ENCODE measurements around the gene HHAT.

Gene HHAT

DNA sequence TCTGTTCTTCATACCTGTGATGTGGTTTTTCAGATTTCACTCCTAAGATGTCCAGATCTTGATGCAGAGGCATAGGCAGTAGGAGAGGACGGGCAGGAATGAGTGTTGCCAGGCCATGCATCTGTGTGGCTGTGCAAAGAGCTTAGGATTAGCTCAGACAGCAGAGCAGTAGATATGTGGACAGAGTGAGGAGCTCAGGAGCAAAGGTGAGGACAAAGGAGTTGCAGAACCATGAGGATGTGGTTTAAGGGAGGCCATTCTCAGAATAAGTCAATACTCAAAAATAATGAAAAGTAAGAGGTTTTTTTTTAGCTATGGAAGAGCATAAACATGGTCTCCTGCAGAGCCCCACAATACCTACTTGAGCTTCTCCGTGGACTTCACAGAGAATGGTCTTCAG is 158.3 kb downstream of the HHAT start:
- no peak for DNase-seq (ENCODE audit: low read depth)

DNA sequence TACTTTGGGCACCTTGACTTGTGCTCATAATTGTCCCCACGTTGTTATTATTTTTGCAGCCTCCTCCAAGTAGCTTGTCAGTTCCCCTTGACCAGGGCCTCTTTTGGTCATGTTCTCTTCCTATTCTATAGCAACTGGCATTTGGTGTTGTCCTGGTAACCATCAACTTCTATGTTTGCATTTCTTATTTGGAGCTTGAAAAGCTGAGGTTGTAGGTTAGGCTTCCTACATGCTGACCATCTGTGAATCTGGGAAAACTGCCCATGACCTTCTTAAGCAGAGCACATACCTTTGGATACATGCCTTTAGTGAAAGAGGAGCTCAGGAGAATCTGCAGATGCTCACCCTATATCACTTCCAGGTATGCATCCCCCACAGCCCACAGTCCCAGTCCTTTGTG is 160.8 kb downstream of the HHAT start:
- DNase-seq (ENCODE audit: low read depth) = no peak

DNA sequence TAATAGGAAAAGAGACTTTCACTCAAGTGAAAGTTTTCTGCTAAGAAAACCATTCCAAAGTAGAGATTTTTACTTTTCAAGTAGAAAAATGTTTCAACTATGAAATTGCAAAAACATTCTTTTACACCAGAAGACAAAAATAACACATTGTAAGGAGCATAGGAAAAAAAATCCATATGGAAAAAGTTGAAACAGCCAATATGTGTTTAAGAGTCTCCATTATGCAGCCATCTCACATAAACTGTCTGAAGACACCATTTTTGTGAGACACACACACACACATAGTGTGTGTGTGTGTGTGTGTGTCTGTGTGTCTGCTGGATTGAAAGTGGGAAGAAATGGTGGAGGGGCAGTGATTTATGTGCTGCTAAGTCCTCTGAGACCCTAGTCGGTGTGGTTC is 162.1 kb downstream of the HHAT start:
- no peak for DNase-seq (ENCODE audit: low read depth)

DNA sequence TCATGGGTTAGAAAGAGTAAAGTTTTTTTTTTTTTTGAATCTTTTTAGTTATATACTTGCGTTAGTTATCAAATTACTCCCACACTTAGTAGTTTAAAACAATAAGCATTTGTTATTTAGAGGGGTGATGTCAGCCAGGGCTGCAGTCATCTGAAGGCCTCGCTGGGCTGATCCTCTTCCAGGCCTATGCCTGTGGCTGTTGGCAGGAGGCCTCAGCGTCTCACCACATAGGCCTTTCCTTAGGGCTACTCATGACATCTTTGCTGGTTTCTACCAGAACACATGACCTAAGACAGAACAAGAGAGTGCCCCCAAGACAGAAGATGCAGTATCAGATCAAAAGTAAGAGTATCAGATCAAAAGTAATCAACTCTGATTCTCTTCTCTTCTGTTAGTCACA is 167.4 kb downstream of the HHAT start:
- no peak for DNase-seq (ENCODE audit: low read depth)

DNA sequence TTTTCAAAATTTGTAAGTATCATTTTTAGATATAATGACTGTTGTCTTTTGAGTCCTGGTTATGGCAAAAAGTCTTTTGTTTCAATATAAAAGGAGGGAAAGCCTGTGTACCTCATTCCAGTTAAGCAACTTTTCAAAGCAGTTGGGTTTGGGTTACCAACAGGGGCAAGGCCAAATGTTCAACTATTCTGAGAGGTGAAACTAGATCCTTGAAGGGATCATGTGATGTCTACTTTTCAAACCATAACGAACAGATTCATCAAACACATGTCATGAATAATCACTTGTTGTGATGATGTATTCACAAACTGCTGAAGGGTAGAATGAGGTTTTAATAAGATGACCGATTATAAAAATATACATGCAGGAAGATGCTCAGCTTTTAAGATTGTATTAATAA is 171.3 kb downstream of the HHAT start:
- no peak for DNase-seq (ENCODE audit: low read depth)

DNA sequence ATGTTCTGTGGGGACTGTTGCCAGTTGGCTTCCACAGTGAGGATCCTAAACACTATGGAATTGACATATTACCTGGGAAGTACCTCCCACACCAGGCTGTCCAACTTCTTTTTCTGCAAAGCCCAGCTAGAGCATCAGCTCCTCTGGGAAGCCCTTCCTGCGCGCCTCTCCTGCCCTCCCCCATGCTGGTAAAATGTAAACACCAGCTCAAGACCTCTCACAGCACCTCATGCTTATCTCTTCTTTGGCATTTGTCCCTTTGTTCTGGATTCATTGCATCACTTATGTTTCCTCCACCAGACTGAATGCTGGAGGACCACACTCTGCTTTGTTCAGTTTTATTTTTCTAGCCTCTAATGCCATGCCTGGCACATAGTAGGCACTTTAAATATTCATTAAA is 172.1 kb downstream of the HHAT start:
- no peak for DNase-seq (ENCODE audit: low read depth)

DNA sequence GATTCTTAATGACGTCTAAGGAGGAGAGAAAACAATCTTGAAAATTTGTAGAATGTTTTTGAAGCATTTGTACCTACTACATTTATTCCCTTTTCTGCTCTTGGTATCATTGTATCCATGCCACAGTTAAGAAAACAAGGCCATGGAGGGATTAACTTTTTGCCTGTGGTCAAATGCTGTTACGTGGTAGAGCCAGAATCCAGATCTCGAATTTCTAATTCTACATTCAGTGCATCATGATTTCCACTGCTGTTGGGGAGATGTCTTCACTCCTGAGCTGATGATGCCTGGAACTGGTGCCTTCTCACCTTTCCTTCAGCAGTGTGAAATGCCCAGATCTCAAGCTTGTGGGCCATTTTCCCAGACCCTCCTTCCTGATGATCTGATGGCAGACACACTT is 175.6 kb downstream of the HHAT start:
- DNase-seq (ENCODE audit: low read depth) = no peak

DNA sequence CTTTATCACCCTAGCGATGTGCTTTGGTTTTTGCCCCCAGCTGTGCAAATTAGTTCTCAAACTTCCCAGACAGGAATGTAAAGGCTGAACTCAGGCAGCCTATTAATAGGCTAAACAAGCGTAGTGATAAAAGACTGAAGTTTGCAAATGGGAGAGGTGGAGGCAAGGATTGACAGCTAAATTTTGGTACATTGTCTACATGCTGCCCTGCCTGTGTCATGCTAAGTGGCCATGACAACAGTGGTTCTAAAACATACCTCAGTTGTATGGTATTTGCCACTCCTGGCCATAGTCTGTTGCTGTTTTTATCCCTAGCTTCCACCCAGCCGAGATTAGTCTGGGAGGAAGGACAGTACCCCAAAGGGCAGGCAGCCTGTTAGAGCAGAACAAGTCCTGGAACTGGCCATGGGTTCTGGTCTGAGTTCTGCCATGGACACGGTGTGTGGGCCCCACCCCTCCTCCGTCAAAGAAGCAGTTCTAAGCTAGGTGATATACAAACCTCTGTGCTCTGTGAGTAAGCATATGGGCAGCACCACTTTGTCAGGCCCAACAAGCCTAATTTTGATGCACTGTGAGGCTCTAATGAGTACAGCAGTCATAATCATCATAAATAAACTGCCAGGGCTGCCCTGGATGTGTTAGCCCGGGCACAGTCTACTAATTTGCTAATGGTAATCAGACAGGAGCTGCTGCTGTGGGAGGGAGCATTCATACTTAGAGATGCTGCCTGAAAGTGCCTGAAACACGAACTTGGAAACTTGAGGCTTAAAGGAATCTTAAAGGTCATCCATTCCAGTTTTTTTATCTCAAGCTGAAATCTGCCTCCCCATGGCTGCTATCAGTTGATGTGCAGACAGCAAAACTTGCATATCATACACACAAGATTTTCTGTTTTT is 177.1 kb downstream of the HHAT start:
- no peak for DNase-seq (ENCODE audit: low read depth)

DNA sequence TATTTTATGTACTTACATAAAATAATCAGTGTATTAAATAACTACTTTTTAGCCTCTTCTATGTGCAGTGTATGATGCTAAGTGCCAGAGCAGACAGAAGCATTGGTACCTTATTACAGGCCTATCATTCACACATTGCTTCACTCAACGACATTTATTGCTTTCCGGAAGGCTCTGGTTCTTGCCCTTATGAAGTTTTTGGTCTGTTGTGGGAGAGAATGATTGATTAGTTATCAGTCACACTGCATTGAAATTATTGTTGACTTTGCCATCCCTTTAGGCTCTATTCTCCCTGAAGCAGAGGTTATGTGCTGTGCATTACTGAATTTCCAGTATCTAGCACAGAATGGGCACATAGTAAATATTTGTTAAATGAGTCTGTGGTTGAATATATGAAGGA is 178.0 kb downstream of the HHAT start:
- DNase-seq (ENCODE audit: low read depth) = no peak

DNA sequence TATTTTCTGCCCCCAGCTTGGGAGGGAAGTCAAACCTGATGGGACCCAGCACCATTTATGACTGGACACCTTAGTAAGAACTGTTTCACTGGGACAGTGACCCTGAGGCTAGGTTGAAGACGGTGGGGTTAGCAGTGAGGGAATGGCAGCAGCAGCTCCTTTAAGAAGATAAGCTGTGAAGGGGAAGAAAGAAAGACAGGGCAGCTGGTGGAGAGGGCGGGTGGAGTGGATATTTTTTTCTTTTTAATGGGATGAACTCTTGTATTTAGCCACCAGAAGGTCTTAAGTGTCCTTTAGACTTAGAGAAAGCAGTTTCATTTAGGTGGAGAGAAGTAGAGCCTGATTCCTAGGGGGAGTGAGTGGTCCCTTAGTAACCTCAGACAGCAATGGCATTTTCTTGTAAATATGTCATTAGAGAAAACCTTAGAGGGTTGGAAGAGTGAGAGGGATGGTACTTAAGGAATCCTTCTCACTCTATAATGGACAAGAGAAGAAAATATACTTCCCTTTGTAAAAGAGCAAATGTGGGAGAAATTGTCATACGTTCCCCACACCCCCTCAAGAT is 187.5 kb downstream of the HHAT start:
- DNase-seq (ENCODE audit: low read depth) = no peak

DNA sequence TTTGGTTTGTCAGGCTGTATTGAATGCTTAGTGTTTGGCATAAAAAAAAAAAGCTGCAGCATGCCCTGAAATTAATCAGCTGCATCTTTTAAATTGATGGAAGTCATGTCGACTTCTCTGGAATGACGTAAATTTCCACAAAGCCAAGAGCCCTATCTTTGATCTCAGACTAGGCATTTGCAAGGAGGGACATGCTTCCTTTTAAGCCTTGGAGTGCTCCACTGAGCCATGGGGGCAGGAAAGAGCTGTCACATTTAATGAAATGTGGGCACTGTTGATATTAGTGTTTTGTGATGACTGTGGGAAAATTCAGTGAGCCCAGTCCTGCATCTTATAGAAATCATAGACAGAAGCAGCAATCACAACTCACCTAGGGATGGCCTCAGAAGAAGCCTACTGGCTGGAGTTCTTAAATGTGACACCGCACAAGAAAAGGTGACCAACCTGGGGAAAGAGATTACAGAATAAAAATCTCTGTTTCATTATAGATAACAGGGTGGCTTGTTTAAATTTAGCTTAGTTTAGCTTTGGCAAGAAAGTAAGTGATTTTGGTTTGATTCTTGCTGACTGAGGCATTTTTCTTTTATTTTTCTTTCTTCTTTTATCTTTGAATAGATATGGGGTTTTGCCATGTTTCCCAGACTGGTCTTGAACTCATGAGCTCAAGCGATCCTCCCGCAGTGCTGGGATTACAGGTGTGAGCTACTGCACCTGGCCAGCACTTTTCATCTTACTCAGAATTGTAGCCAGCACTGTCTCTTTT is 188.2 kb downstream of the HHAT start:
- DNase-seq (ENCODE audit: low read depth) = no peak

DNA sequence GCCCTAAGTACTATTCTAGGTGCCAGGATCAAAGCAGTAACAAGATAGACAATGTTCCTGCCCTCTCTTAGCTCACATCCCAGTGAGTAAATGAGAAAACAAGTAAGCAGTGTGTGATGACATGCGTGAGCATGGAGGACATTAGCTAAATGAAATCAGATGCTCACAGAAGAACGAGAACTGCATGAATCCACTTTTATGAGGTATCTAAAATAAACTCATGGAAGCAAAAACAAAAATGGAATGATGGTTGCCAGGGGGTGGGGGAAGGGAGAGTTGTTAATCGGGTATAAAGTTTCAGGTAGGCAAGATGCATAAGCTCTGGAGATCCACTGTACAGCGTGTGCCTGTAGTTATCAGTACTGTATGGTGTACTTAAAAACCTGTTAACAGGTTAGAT is 195.1 kb downstream of the HHAT start:
- no peak for DNase-seq (ENCODE audit: low read depth)

DNA sequence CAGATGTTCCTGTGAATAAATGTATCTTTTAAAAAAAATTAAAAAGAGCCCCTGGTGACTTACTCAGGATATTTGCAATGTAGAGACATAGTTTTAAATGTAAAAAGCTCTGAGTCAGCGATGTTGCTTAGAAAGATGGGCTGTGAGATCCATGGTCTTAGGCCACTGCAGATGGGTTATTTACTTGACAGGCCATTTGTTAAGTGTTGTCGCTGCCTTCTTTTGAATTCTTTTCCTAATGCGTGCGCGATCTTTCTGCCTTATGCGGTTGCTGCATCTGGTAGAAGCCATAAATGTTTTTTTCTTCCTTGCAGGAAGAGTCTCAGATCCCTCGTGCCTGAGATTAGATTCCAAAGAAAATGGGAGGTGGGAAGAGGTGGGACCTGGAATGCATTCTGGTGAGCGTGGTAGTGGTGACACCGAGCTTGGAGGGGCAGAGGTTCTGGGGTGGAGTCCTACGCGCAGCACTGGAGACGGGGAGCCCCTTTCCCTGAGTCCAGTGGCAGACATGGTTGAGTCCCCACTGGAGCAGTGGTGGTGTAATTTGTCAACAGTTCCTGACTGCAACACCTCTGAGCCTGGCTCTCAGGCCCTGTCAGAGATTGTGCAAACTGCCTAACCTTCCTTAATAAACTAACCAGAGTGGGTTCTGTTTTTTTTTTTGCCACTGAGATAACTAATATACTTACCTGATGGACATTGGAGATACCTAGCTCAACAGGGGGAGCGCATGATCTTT is 197.2 kb downstream of the HHAT start:
- no peak for DNase-seq (ENCODE audit: low read depth)

DNA sequence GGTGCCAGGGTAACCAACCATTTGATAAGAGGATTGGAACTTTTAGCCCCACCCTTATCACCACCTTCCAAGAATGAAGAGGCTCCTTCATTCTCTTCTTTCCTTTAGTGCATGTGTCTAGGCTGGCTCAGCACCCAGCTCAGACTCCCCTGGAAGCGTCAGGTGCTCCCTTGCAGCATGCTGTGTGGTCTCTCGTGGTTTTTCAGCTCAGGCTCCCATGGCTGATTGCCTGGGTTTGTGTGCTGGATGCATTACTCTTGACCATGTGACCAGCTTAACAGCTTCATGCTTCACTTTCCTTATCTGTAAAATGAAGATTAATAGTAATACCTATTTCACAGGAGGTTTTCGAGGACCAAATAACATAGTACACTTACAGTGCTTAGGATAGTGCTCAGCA is 198.4 kb downstream of the HHAT start:
- no peak for DNase-seq (ENCODE audit: low read depth)

DNA sequence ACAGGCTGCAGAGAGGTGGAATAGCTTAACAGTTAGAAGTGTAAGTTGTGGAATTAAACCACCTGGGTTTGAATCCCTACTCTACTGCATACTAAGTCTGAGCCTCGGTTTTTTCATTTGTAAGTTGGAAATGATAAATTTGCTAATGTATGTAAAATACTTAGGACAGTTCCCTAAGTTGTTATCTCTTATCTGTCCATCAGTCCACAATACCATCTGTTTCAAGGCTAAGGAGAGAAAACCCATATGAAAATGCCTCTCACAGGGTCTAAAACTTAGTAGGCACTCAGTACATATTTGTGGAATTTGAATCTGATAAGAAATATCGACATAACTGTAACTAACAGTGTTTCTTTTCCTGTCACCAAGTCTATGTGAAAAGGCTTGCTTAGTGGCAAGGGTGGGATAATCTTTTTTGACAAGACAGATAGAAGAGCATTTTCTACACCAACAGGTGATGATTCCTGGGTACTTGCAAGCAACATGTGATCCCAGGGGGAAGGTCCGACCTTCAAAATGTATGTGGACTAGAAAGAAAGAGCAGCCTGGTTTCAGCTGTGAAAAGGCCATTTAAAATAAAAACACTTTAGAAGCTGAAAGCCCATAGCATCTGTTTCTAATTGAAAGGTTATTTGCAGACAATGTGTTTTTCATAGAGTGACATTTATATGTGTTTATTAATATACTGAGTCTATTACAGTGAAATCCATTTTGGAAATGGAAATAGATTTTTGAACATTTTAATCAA is 202.9 kb downstream of the HHAT start:
- DNase-seq (ENCODE audit: low read depth) = no peak

DNA sequence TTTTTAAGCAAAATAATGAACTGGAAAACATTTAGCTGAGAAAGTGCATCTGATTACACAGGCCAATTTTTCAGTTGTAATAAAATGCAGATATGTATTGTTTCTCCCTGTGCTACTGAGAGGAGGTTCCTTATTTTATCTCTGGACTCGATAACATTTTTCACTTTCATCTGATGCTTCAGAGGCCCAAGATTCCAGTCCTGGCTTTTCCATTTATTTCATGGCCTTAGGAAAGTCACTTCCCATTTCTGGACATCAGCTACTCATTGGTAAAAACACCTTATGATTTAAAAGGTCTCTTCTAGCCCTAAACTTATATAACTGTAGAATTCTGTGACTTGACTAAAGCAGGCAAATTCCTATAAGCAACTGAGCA is 203.5 kb downstream of the HHAT start:
- DNase-seq (ENCODE audit: low read depth) = no peak

DNA sequence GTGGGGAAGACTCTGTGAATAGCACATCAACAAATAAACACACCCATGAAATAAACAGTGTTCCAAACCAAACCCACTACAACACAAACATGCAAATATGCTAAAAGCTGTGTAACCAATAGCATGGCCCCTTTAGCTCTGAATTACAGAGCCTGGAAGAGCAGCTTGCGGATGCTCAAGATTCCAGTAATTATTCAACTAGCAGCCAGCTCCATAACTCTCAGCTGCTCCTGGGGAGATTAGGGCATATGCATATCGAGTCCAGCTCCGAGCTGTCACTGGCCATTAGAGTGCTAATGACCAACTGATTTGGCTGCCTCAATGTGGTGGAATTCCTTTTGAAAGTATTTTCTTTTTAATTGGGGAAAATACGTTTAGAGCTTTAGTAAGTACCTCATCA is 207.1 kb downstream of the HHAT start:
- no peak for DNase-seq (ENCODE audit: low read depth)

DNA sequence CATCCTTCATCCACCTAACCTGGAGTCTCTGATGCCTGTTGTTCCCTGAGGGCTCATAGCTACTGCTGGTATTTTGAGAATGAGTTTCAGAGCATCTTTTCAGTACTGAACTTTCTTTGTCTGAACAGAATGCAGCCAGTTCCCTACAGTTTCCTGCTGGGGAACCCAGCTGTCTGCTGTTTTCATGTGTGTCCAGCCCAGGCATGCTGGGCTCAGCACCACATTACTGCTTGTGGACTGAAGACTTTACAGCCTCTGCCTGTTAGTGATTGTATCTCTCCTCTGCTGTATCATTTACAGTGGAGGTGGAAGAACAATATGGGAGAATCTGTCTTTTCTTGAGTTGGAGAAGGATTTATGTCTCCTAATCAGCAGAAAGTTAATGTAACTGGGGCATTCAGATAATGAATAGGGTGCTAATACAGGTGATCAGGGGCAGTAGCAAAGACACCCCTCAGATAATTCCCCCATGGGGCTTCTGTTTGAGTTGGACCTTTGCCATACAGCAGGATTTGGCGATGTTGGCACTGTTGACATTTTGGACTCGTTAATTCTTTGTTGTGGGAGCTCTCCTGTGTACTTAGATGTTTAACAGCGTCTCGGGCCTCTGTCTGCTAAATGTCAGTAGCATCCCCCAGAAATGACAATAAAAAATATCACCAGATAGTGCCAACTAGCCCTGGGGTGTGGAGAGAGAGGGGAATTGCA is 207.7 kb downstream of the HHAT start:
- no peak for DNase-seq (ENCODE audit: low read depth)

DNA sequence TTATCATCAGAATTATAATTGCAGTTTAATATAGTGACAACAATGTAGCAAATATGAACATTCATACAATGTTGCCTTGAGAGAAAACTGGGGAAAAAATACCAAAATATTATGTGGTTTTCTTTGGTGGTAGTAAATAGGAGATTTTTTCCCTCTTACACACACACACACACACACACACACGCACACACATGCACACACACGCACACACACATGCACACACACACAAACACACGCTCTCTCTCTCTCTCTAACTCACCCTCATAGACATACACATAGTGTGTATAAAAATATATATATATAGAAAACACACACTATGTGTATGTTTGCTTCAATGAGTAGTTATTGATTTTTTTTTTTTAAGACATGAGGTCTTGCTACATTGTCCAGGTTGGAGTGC is 211.6 kb downstream of the HHAT start:
- no peak for DNase-seq (ENCODE audit: low read depth)

DNA sequence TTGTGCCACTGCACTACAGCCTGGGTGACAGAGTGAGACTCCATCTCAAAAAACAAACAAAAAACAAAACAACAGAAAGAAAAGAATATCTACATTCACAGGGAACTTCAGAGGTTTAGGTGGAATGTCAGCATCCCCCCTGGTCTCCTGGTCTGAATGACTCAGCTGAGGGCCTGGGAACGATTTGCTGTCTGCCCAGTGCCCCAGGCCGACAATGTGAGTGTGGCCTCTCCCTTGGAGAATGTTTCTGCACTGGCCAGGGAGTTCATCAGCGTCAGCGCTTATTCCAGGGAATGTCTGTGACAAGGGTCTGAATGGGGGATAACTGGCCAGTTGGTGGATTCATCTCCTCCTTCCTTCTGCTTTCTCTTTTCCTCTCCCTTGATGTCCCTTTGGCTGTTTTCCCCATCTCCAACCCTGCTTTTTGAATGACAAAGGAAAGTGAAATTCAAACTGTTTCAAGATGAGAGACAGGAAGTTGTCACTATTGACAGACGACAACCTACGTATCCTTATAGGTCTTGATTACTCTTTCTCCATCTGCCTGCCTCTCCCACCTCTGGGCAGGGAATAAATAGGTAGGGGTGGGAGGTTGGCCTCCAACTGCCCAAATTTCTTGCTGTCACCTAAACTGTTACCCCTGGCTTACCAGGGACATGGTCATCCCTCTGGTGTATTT is 213.1 kb downstream of the HHAT start:
- no peak for DNase-seq (ENCODE audit: low read depth)

DNA sequence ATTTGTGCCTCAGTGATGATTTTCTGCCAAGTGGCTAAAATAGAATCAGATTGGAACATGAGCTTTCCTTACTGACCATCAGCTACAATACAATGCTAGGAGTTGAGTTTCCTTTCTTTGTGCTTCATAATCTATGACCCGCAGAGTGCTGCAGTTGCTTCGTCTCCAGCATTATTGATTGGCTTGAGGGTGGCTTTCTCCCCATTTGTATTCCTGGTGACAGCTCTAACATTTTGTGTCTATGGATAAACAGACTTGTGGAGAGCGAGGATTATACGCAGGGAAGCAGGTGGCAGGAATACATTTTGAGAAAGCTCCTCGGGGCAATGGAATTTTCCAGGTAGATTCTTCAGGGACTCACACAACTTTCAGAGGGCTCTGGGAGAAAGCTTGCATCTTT is 223.2 kb downstream of the HHAT start:
- no peak for DNase-seq (ENCODE audit: low read depth)

Data from T-helper 22 cell (primary cell).